H1 (cell line): ENCODE results near the gene IDE. TPM values are rescaled to one million over a fixed set of nuclear protein-coding genes. Genes with fewer than 3 reads are reported as not detected.

Experiments used
- CTCF ChIA-PET: fragments of 300-600 bp; sonication (Branson Sonifier 250); formaldehyde crosslinking; loops from one replicate; lab custom pipeline; 2021; ENCODE audit not compliant: partially characterized antibody; lab: Charles Lee
- POLR2A ChIA-PET: fragments of 300-600 bp; sonication (Branson Sonifier 250); formaldehyde crosslinking; loops from one replicate; lab custom pipeline; 2021; ENCODE audit warnings: inconsistent platforms; ENCODE audit not compliant: partially characterized antibody; lab: Charles Lee
- DNase-seq, 2 experiments: peaks; one replicate each; pipeline versions ENCODE4 v3.0.0 to v3.0.0-alpha.2; 2010 to 2022; ENCODE audit warnings: low spot score in 2 of 2, low read depth in 1 of 2, mixed read lengths in 1 of 2
- FAIRE-seq: peaks from 2 replicates; lab custom pipeline; 2011; peaks lifted over from hg19 to GRCh38; lab: Jason Lieb, UNC
- H2AFZ ChIP-seq: 2 replicates; pipeline ENCODE4 v1.8.1; 2012; ENCODE audit warnings: low read length, inconsistent platforms
- H2AK5ac ChIP-seq: 2 replicates; pipeline ENCODE4 v1.6.1; 2013; ENCODE audit warnings: low read depth, low read length
- H2BK120ac ChIP-seq: replicated peaks from 2 replicates; pipeline ENCODE3; 2013; ENCODE audit warnings: low read depth, low read length, inconsistent platforms
- H2BK12ac ChIP-seq: 2 replicates; pipeline ENCODE4 v1.6.1; 2013; ENCODE audit warnings: low read depth, low read length
- H2BK15ac ChIP-seq: 2 replicates; pipeline ENCODE4 v1.6.1; 2013; ENCODE audit warnings: low read length
- H2BK20ac ChIP-seq: 2 replicates; pipeline ENCODE4 v1.6.1; 2013; ENCODE audit warnings: low read length
- H2BK5ac ChIP-seq: 2 replicates; pipeline ENCODE4 v1.6.1; 2013; ENCODE audit warnings: low read depth, low read length
- H3K14ac ChIP-seq: 2 replicates; pipeline ENCODE4 v1.6.1; 2013; ENCODE audit warnings: inconsistent platforms; ENCODE audit not compliant: insufficient read length
- H3K18ac ChIP-seq: 2 replicates; pipeline ENCODE4 v1.6.1; 2013; ENCODE audit warnings: low read length; ENCODE audit errors: extremely low read depth
- H3K23ac ChIP-seq: 2 replicates; pipeline ENCODE4 v1.6.1; 2013; ENCODE audit warnings: inconsistent platforms; ENCODE audit not compliant: insufficient read length
- H3K23me2 ChIP-seq: 2 replicates; pipeline ENCODE4 v1.6.1; 2013; ENCODE audit warnings: low read depth, low read length
- H3K27ac ChIP-seq: 2 replicates; pipeline ENCODE4 v1.6.1; 2011; ENCODE audit warnings: low read depth, low read length, inconsistent platforms
- H3K27me3 ChIP-seq, 4 experiments: replicated peaks in 1 of 4; 1 replicate in 1 of 4; 2 replicates in 3 of 4; pipeline versions ENCODE4 v1.6.1 to v1.8.1; 2011 to 2013; ENCODE audit warnings: low read length in 3 of 4, mild to moderate bottlenecking in 3 of 4, inconsistent platforms in 2 of 4, mixed read lengths in 2 of 4, moderate library complexity in 1 of 4; ENCODE audit not compliant: control insufficient read depth in 3 of 4, insufficient read depth in 3 of 4; ENCODE audit errors: extremely low read depth in 1 of 4
- H3K36me3 ChIP-seq, 4 experiments: 2 replicates each; pipeline versions ENCODE4 v1.6.1 to v1.8.1; 2011 to 2013; ENCODE audit warnings: mild to moderate bottlenecking in 4 of 4, low read length in 3 of 4, moderate library complexity in 2 of 4, control low read depth in 1 of 4, inconsistent platforms in 1 of 4; ENCODE audit not compliant: insufficient read depth in 4 of 4, control insufficient read depth in 2 of 4
- H3K4ac ChIP-seq: replicated peaks from 2 replicates; pipeline ENCODE3; 2013; ENCODE audit warnings: low read length, low read depth, mixed read lengths, inconsistent platforms; ENCODE audit not compliant: insufficient read length
- H3K4me1 ChIP-seq, 4 experiments: replicated peaks in 1 of 4; 1 replicate in 1 of 4; 2 replicates in 3 of 4; pipeline versions ENCODE4 v1.6.1 to v1.8.1; 2011 to 2013; ENCODE audit warnings: low read length in 3 of 4, inconsistent platforms in 2 of 4, mixed read lengths in 1 of 4; ENCODE audit not compliant: insufficient read depth in 4 of 4, control insufficient read depth in 3 of 4
- H3K4me2 ChIP-seq, 2 experiments: 2 replicates each; pipeline versions ENCODE4 v1.6.1 to v1.8.1; 2011 to 2013; ENCODE audit warnings: low read depth in 2 of 2, low read length in 2 of 2, control low read depth in 1 of 2, inconsistent platforms in 1 of 2, mild to moderate bottlenecking in 1 of 2; ENCODE audit not compliant: insufficient read depth in 1 of 2
- H3K4me3 ChIP-seq, 4 experiments: fragments of 200-600, 300-600 bp in 1 of 4; sonication (generic), shearing (Covaris generic), sonication (Bioruptor Twin) in 1 of 4; 2 replicates each; pipeline versions ENCODE4 v1.5.1 to v1.8.1; 2011 to 2016; ENCODE audit warnings: low read length in 4 of 4, low read depth in 3 of 4, control low read depth in 2 of 4, inconsistent platforms in 2 of 4, mild to moderate bottlenecking in 2 of 4, mixed read lengths in 1 of 4, moderate library complexity in 1 of 4; ENCODE audit not compliant: insufficient read depth in 2 of 4; ENCODE audit errors: extremely low read depth in 1 of 4
- H3K56ac ChIP-seq: replicated peaks from 2 replicates; pipeline ENCODE3; 2013; ENCODE audit warnings: low read depth, mild to moderate bottlenecking, mixed read lengths, low read length, inconsistent platforms; ENCODE audit not compliant: insufficient read length
- H3K79me1 ChIP-seq: 2 replicates; pipeline ENCODE4 v1.6.1; 2013; ENCODE audit warnings: low read depth, low read length, control low read depth
- H3K79me2 ChIP-seq, 2 experiments: 2 replicates each; pipeline versions ENCODE4 v1.6.1 to v1.8.1; 2012 to 2013; ENCODE audit warnings: low read length in 2 of 2, mild to moderate bottlenecking in 2 of 2, inconsistent platforms in 1 of 2; ENCODE audit not compliant: insufficient read depth in 2 of 2, control insufficient read depth in 1 of 2
- H3K9ac ChIP-seq, 4 experiments: replicated peaks in 1 of 4; 1 replicate in 1 of 4; 2 replicates in 3 of 4; pipeline versions ENCODE4 v1.6.1 to v1.8.1; 2011 to 2013; ENCODE audit warnings: low read depth in 3 of 4, low read length in 3 of 4, control low read depth in 2 of 4, mild to moderate bottlenecking in 2 of 4, moderate library complexity in 2 of 4, inconsistent platforms in 1 of 4; ENCODE audit errors: extremely low read depth in 1 of 4
- H3K9me3 ChIP-seq, 2 experiments: 2 replicates each; pipeline versions ENCODE4 v1.6.1 to v1.8.1; 2012 to 2013; ENCODE audit warnings: mild to moderate bottlenecking in 2 of 2, moderate library complexity in 2 of 2, control low read depth in 1 of 2, inconsistent platforms in 1 of 2, low read depth in 1 of 2, low read length in 1 of 2, mixed read lengths in 1 of 2; ENCODE audit not compliant: insufficient read depth in 2 of 2
- H4K20me1 ChIP-seq, 2 experiments: replicated peaks in 1 of 2; 2 replicates each; pipeline versions ENCODE3 to v1.8.1; 2011 to 2013; ENCODE audit warnings: inconsistent platforms in 2 of 2, low read length in 2 of 2, mild to moderate bottlenecking in 1 of 2; ENCODE audit not compliant: insufficient read depth in 2 of 2, control insufficient read depth in 1 of 2
- H4K5ac ChIP-seq: 2 replicates; pipeline ENCODE4 v1.6.1; 2013; ENCODE audit warnings: low read length, low read depth, mixed read lengths, inconsistent platforms; ENCODE audit not compliant: insufficient read length
- H4K8ac ChIP-seq: 2 replicates; pipeline ENCODE4 v1.8.0; 2013; ENCODE audit warnings: mild to moderate bottlenecking, moderate library complexity, low read length, inconsistent platforms; ENCODE audit not compliant: insufficient read depth; ENCODE audit errors: extremely low read depth
- H4K91ac ChIP-seq: replicated peaks from 2 replicates; pipeline ENCODE3; 2013; ENCODE audit warnings: low read length, mixed read lengths, inconsistent platforms; ENCODE audit not compliant: insufficient read length
- BACH1 ChIP-seq: IDR thresholded peaks from 2 replicates; pipeline ENCODE4 v1.6.1; 2012; ENCODE audit warnings: low read length, improper control_type of control experiment
- CBX8 ChIP-seq: fragments of 300-800, 300-1000 bp; sonication (generic); IDR thresholded peaks from 2 replicates; pipeline ENCODE4 v1.7.1; 2016; ENCODE audit warnings: low read depth, low read length, borderline replicate concordance
- EP300 ChIP-seq, 2 experiments: IDR thresholded peaks; 1 replicate in 1 of 2; 2 replicates in 1 of 2; pipeline ENCODE4 v1.6.1; 2011 to 2012; ENCODE audit warnings: low read depth in 2 of 2, low read length in 2 of 2, mild to moderate bottlenecking in 2 of 2, borderline replicate concordance in 1 of 2, inconsistent platforms in 1 of 2, moderate library complexity in 1 of 2
- MAFK ChIP-seq: IDR thresholded peaks from 2 replicates; pipeline ENCODE4 v1.6.1; 2012; ENCODE audit warnings: low read depth, mild to moderate bottlenecking, improper control_type of control experiment, low read length
- NANOG ChIP-seq: IDR thresholded peaks from 2 replicates; pipeline ENCODE4 v1.6.1; 2011; ENCODE audit warnings: low read length, low read depth, mild to moderate bottlenecking, inconsistent platforms; ENCODE audit not compliant: insufficient read depth, poor library complexity, severe bottlenecking
- NRF1 ChIP-seq: IDR thresholded peaks from 2 replicates; pipeline ENCODE4 v1.6.1; 2011; ENCODE audit warnings: mild to moderate bottlenecking, low read depth, low read length, improper control_type of control experiment
- POU5F1 ChIP-seq: IDR thresholded peaks from 2 replicates; pipeline ENCODE4 v1.6.1; 2011; ENCODE audit warnings: low read depth, mild to moderate bottlenecking, low read length, moderate library complexity
- SIRT6 ChIP-seq: IDR thresholded peaks from one replicate; pipeline ENCODE4 v1.7.1; 2012; ENCODE audit warnings: low read length, inconsistent platforms
- SP2 ChIP-seq: IDR thresholded peaks from 2 replicates; pipeline ENCODE4 v1.6.1; 2012; ENCODE audit warnings: mild to moderate bottlenecking, low read length, inconsistent platforms
- YY1 ChIP-seq: IDR thresholded peaks from 2 replicates; pipeline ENCODE4 v1.6.1; 2011; ENCODE audit warnings: low read depth, mild to moderate bottlenecking, low read length
- WGBS, 2 experiments: shearing (Covaris generic) in 1 of 2; methylation state at CpG; one replicate each; pipeline versions ENCODE4 v1.1.6 to v1.1.7; 2013 to 2015; ENCODE audit warnings: low lambda C conversion rate in 2 of 2, mixed read lengths in 2 of 2, inconsistent platforms in 1 of 2, low coverage in 1 of 2, missing lambda C conversion rate in 1 of 2; ENCODE audit not compliant: insufficient replicate concordance in 2 of 2, insufficient coverage in 1 of 2, insufficient read length in 1 of 2; ENCODE audit errors: extremely low coverage in 1 of 2, missing lambda C conversion rate in 1 of 2; 5-methylcytosine and 5-hydroxymethylcytosine counted together
- polyA plus RNA-seq, 7 experiments: library from polyadenylated mRNA; depleted of rRNA in 3 of 7; stranded (reverse) in 5 of 7; unstranded in 2 of 7; fragments of >200 nt in 5 of 7; fragments of 200-250 nt in 2 of 7; gene quantifications; 1 replicate in 5 of 7; 2 replicates in 1 of 7; 4 replicates in 1 of 7; pipeline versions ENCODE4 v1.2.1 to v1.2.3, GENCODE V29; 2011 to 2013; ENCODE audit warnings: missing spikeins in 2 of 7, mixed read lengths in 2 of 7
- total RNA-seq: library from RNA; stranded (reverse); fragmentation: NEBNext Ultra II Directional; extraction: Animal tissue kit (Norgen Biotek cat#: 25700); gene quantifications from 2 replicates; pipeline ENCODE4 v1.2.1, GENCODE V29; 2021
- TF ChIP-seq, protein P1 (sequence below): IDR thresholded peaks from 2 replicates; pipeline ENCODE4 v1.6.1; 2011; ENCODE audit warnings: low read depth, mild to moderate bottlenecking, low read length; ENCODE audit not compliant: insufficient read depth

The IDE gene
- total and polyA plus RNA-seq, 2 of the 8 experiments (the other 6 are each of a cell fraction or from before 2014, with no cell fraction given), result 12.7 to 52.7 TPM

DNA sequence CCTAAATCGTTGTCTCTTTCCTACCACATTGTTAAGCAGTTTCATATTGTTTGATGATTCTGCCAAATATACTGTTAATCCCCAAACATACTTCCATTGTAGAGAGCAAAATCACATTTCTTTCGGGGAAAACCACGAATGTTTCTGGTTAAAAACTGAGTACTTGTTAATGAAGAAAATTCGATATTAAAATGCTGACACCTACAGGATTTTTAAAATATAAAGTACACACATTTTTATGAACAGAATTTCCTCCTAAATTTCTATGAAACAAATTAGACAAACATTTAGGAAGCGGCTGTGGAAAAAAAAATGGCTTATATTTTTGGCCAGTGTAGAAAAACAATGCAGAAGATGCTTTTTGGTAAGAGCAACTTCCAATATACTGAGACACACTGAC lies 68.8 kb downstream of the IDE start:
- H2BK120ac ChIP-seq, result no peak overlapping the region
- no peak overlapping the region for H4K5ac ChIP-seq
- no peaks in the 10 kb centered on the region for H4K20me1 ChIP-seq
- no peak overlapping the region for H3K18ac ChIP-seq
- 90% methylated on average over 5 of the region's 5 CpGs; no CpG with 5 or more reads in 1 of the 2 experiments for whole genome bisulfite sequencing, 2 experiments
- H3K36me3 ChIP-seq, result peaks cover 0 to 19% (median 2%) of the 10 kb centered on the region in 4 experiments; a peak in 5 of 8 replicates
- no peaks in the 10 kb centered on the region for H3K9me3 ChIP-seq
- H3K9ac ChIP-seq, result no peak overlapping the region
- H2AFZ ChIP-seq, result no peak overlapping the region
- no peak overlapping the region for H3K14ac ChIP-seq
- FAIRE-seq, result no peak
- H3K79me1 ChIP-seq, result no peaks in the 10 kb centered on the region
- no peaks in the 10 kb centered on the region for H3K27me3 ChIP-seq
- H3K4me2 ChIP-seq, result no peak overlapping the region
- no peak overlapping the region for H4K91ac ChIP-seq
- no peak overlapping the region for H2BK15ac ChIP-seq
- no peaks in the 10 kb centered on the region for H3K4me1 ChIP-seq
- H3K56ac ChIP-seq, result no peak overlapping the region
- no peak overlapping the region for H4K8ac ChIP-seq
- no peak overlapping the region for H3K4me3 ChIP-seq
- no peaks in the 10 kb centered on the region for H3K23me2 ChIP-seq
- no peak overlapping the region for H3K23ac ChIP-seq
- H3K79me2 ChIP-seq, result no peaks in the 10 kb centered on the region
- H3K27ac ChIP-seq, result no peak overlapping the region
- no peak for DNase-seq
- no peak overlapping the region for H2BK20ac ChIP-seq
- ChIA-PET CTCF (no interaction called here), POLR2A (no interaction called here)
- TF ChIP-seq BACH1 (no peak), POU5F1 (no peak), SP2 (no peak), NRF1 (no peak), SIRT6 (no peak), YY1 (no peak), NANOG (no peak), EP300 (IDR thresholded peaks at IDR 0.05; ENCODE audit: borderline replicate concordance in 1 of 2, low read depth in 2 of 2, low read length in 2 of 2) (no peak), CBX8 (no peak), MAFK (no peak)
- TF ChIP-seq, protein P1, sequence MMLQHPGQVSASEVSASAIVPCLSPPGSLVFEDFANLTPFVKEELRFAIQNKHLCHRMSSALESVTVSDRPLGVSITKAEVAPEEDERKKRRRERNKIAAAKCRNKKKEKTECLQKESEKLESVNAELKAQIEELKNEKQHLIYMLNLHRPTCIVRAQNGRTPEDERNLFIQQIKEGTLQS, result no peak
- no peak overlapping the region for H2BK5ac ChIP-seq
- H2BK12ac ChIP-seq, result no peak overlapping the region
- no peak overlapping the region for H2AK5ac ChIP-seq
- no peak overlapping the region for H3K4ac ChIP-seq
